ENCODE results near the gene FCSK.

Gene FCSK

GRCh38 chr16:70529051-70529777 lies 74.8 kb downstream of the FCSK start:
- peak; percentile 73 for DNase-seq

Measured in fibroblast of skin of right biceps (primary cell).